Stimulated activated CD4-positive, alpha-beta T cell treated with anti-CD3 and anti-CD28 coated beads, Interleukin-12 subunit alpha, Interleukin-12 subunit beta, amount 100 ng/mL, for 48 hours (primary cell): ENCODE results near the gene MACROD2.
"Not testable (repeated sequence)": the region's sequence is repeated elsewhere in the genome, so short reads cannot be mapped to it uniquely, and the experiment has no call there.

Source experiments
- DNase-seq, 3 donors: peaks; one replicate each; pipeline ENCODE4 v3.0.0-alpha.2; 2020; ENCODE audit warnings: low read depth in 2 of 3, low spot score in 1 of 3

MACROD2 gene

GRCh38 chr20:15807771-15808170 lies 1812.5 kb downstream of the MACROD2 start:
- not testable (repeated sequence) for DNase-seq

DNA sequence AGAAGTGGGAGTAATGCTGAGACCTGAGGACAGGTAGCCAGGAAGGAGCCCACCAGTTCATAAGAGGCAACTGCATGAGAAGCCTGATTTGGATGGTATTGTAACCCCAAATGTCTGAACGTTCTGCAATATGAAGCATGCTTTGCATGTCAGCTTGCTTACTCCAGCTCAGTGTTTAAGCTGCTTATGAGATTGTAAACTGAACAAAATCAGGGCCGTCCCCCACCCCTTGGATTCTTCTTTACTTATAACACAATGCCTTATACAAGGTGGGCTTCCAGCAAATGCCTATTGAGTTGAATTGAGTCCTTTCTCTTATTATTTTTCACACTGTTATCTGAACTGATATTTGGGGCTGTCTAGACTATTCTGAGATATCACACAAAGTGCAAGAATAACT lies 1816.6 kb downstream of the MACROD2 start:
- no peak for DNase-seq

- DNase-seq, result no peak
Measured at GRCh38 chr20:15812696-15813095, 1817.4 kb downstream of the MACROD2 start.

DNA sequence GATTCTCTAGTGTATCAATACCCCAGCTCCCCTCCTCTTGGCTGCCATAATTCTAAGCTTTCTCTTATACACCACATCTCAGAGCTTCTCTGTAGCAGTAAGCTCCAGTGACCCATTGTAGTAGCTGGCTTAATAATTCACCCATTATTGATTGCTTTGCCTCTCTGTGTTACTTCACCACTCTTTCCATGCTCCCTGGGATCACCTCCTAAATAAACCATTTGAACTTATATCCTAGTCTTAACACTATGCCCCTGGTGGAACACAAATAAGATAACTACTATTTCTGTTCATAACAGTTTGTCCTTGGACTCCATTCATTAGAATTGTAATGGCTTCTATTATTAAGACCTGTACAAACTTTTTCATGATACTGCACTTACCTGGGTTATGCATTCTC lies 1819.0 kb downstream of the MACROD2 start:
- no peak for DNase-seq

DNA sequence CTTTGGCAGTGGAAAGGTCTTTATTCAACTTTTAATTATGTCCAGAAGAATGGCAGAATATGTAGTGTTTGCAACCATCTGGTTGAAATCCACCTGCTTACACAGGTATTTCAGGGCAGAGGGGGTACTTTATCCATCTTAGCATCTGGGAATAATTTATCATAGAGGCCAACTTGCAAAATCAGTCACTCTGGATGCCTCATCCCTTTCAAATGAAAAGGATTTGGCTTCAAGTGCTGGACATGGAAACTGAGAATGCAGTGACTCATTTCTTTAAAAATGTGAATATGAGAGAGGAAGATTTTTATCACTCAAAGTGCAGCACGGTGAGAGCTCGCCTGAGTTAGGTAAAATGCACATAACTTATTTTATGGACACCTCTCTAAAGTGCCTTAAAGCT lies 1819.6 kb downstream of the MACROD2 start:
- no peak for DNase-seq

- no peak for DNase-seq
Measured at GRCh38 chr20:15817351-15817750, 1822.0 kb downstream of the MACROD2 start.

DNA sequence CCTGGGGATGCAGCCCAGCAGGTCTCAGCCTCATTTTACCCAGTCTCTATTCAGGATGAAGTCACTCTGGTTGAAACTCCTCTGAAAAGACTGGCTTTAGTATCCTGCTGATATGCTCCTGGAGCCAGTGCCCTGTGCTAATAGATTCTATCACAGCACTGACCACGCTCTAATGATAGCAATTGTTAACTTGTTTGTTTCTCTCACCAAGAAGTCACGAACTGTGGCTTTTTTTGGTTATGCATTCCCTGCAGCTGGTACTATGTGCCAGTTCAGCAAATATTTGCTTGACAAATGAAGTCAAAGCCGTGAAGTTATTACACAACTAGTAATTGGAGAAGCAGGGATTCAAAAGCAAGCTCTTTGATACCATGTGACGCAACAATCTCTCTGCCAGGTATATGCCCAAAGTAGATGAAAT lies 1823.3 kb downstream of the MACROD2 start:
- DNase-seq, result no peak

DNA sequence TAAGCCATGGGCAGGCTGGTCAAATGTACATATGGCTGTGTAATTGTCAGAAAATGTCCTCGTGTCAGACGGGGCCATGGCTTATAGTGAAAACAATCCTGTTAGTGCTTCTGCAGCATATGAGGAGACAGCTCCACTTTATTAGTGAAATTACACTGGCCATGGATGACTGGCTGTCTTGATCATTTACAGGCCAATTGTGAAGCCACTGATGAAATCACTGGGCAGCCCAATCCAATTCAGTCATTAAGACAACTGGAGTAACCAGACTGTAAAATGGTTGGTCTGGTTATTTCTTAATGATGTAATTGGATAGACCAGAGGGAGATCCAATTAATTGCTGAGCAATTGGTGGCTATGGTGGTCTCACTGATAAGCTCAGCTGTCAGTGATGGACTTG lies 1828.4 kb downstream of the MACROD2 start:
- DNase-seq, result no peak

DNA sequence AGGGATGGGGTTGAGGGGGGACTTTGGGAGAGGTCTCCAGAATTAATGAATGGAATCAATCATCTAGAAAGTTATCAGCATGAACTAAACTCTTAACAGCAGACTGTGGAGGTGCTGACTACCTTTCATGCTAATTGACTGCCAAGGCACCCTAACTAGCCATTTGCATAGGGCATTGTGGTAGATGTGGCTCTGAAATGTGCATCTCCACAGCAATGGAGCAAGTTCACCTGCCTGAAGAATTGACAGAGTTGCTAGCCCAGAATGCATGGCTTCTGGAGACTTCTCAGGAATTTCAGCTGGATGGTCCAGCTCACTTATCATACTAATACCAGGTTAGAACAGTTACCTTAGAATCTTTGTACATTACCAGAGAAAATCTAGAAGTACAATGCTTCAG lies 1832.3 kb downstream of the MACROD2 start:
- DNase-seq, result no peak

DNA sequence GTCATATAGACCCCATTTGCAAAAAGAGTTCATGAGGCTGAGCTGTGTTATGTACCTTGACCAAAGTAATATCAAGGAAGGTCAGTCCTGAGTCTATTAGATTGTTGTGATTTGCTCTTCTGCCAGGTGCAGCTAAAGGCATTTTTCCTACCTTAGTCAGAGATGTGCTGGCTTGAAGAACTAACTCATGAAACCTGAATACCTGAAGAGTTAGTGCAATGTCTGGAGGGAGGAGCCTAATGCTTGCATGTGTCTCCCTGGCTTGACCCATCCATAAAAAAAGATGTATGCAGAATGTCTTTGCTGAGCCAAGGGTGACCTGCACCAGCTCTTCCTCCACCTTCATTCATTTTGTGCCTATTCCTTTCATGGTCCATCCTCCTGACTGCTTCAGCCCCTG lies 1835.9 kb downstream of the MACROD2 start:
- no peak for DNase-seq

DNA sequence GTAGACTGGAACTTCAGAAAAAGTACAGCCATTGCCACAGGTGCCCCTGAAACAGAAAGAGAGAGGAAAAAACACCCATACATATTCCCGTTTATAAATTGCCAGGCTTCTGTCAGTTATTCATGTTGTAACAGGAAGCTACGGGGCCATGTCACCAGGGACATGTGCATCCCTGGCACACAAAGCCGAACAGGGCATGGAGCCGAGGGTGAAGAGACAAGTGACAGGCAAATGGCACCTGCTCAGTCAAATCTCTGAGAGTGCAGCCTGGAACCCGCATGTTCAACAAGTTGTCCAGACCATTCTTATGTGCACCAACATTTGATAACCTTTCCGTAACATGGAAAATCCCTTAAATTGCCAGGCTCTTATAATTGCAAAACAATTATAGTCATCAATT lies 1837.2 kb downstream of the MACROD2 start:
- DNase-seq, result no peak

GRCh38 chr20:15834857-15835256 lies 1839.5 kb downstream of the MACROD2 start:
- no peak for DNase-seq

DNA sequence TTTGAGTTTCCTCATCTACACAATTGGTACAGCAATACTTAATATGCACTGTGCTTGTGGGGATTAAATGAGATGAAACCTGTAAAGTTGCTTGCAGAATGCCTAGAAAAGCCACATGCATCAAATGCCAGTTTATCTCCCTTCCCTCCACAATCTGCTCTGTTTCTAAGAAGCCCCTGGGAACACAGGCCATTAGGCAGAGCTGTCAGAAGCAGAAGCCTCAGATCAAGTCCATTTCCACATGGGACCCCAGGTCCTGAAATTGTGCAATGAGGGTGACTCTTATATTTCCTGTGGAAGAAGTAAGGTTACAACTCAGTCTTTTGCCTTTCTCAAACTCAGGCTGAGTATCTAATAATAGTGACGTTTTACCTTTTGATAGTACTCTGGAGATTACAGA lies 1840.5 kb downstream of the MACROD2 start:
- no peak for DNase-seq

GRCh38 chr20:15836634-15837033 lies 1841.3 kb downstream of the MACROD2 start:
- DNase-seq, result no peak

- no peak for DNase-seq
Measured at GRCh38 chr20:15837563-15837962, 1842.2 kb downstream of the MACROD2 start.

DNA sequence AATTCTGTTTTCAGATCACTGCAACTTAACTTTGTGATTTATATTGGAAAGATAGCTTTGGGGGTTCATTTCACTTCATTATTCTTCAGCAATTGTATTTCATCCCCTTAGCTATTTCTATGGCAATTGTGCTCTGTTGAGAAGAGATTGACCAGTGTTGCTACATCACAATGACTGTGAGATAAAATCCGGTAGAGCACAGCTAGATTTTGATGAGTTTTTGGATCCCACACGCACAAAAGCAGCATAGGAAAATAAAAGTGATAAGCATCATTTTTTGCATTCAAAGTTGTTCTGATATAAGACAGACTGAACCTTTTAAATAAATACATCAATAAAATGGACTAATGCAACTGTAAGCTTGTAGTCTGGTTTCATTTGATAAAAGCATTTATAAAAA lies 1843.2 kb downstream of the MACROD2 start:
- no peak for DNase-seq

- DNase-seq, result no peak
Measured at GRCh38 chr20:15840636-15841301, 1845.5 kb downstream of the MACROD2 start.

DNA sequence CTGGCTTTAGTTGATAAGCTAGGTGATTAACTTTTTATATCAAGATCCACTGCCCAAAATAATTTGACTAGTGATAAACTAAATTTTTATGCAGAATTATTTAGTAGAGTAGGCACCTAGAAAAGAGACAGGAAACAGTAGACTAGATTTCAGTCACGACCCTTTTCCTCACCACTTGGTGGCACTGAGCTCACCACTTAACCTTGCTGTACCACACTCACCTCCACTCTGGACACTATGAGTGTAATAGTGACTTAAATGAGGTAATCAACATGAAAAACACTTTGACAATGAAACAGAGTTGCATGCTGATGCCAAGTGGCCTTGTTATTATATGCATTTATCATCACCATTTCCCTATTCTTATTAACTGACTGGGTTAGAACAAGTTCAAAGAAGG lies 1847.6 kb downstream of the MACROD2 start:
- DNase-seq, result no peak

- DNase-seq, result no peak
Measured at GRCh38 chr20:15843777-15844176, 1848.5 kb downstream of the MACROD2 start.

GRCh38 chr20:15847196-15847784 lies 1852.0 kb downstream of the MACROD2 start:
- DNase-seq, result no peak

DNA sequence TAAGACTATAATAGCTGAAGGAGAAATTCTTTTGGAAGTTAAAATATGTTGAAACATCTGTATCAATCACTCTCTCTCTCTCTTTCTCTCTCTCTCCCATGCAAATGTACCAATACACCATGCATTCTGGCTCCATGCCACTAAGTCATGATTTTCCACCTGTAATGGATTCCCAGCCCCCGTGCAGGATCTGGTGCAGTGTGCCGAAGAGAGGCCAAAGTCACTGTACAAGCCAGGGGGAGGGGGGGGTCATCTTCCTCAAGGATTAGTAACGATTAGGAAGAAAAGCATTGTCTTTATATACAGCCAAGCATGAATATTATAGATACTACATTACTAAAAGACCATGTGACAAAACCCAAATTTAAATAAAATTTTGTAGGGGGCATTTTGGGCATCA lies 1852.8 kb downstream of the MACROD2 start:
- no peak for DNase-seq

DNA sequence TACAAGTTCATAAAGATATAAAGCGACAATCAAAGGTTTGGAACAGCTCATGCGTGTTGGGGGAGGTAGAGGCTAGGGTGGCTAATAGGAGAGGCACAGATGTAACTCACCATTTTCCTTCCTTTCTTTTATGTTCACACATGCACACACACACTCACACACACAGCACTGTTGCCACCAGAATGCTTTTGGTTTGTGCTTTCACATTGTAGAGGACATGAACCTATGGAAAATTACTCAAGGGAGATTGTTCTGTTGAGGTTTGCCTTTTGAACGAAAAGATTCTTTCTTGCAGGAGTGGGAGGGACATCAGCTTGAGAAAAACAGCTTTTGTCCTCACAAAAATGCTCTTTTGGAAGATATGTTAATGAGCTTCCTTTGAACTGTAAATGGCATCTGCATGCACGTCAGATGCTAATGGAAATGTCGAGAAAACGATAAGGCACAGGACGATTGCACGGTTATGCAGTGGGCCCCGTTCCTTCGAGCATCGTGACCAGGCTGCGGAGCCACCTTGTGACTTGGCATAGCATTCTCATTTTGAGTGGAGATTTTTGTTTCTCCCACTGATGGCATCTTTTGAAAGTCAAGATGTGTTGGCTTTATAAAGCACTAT lies 1853.8 kb downstream of the MACROD2 start:
- no peak for DNase-seq
